Common myeloid progenitor, CD34-positive (primary cell): Measurements from ENCODE around the gene PBLD.
"Not testable (repeated sequence)": the region's sequence is repeated elsewhere in the genome, so short reads cannot be mapped to it uniquely, and the experiment has no call there.

ENCODE experiments used
- CTCF ChIA-PET: fragments of 350-600 bp; sonication (Branson Sonifier 250); formaldehyde crosslinking; loops from one replicate; lab custom pipeline; 2021; ENCODE audit warnings: antibody characterized with exemption; lab: Charles Lee
- POLR2A ChIA-PET: fragments of 350-600 bp; sonication (Branson Sonifier 250); formaldehyde crosslinking; loops from one replicate; lab custom pipeline; 2021; ENCODE audit warnings: antibody characterized with exemption; lab: Charles Lee
- DNase-seq, 3 donors: peaks; one replicate each; pipeline versions ENCODE4 v3.0.0 to v3.0.0-alpha.2; 2013
- H3K27ac ChIP-seq, 2 experiments: 1 replicate in 1 of 2; 2 replicates in 1 of 2; pipeline ENCODE4 v1.7.0; 2013; ENCODE audit warnings: inconsistent platforms in 2 of 2, low read length in 2 of 2, mild to moderate bottlenecking in 2 of 2, low read depth in 1 of 2, moderate library complexity in 1 of 2; ENCODE audit not compliant: severe bottlenecking in 2 of 2, insufficient read depth in 1 of 2, poor library complexity in 1 of 2
- H3K27me3 ChIP-seq, 5 experiments: replicated peaks in 2 of 5; 1 replicate in 3 of 5; 2 replicates in 2 of 5; pipeline versions ENCODE4 v1.6.1 to v1.7.0; 2013; ENCODE audit warnings: low read length in 4 of 5, mild to moderate bottlenecking in 2 of 5, moderate library complexity in 2 of 5, inconsistent platforms in 1 of 5; ENCODE audit not compliant: insufficient read depth in 5 of 5, control insufficient read depth in 4 of 5
- H3K36me3 ChIP-seq, 4 experiments: 1 replicate in 2 of 4; 2 replicates in 2 of 4; pipeline versions ENCODE4 v1.6.1 to v1.7.0; 2013; ENCODE audit warnings: low read length in 3 of 4, control low read depth in 1 of 4, mild to moderate bottlenecking in 1 of 4; ENCODE audit not compliant: control insufficient read depth in 4 of 4, insufficient read depth in 4 of 4
- H3K4me1 ChIP-seq, 4 experiments: 1 replicate in 3 of 4; 2 replicates in 1 of 4; pipeline versions ENCODE4 v1.6.1 to v1.7.1; 2013; ENCODE audit warnings: low read length in 3 of 4, mild to moderate bottlenecking in 3 of 4, control low read depth in 1 of 4, inconsistent platforms in 1 of 4, moderate library complexity in 1 of 4; ENCODE audit not compliant: control insufficient read depth in 4 of 4, insufficient read depth in 4 of 4; ENCODE audit errors: control extremely low read depth in 1 of 4
- H3K4me3 ChIP-seq, 7 experiments: 1 replicate in 4 of 7; 2 replicates in 3 of 7; pipeline versions ENCODE4 v1.5.1 to v1.7.0; 2013; ENCODE audit warnings: mild to moderate bottlenecking in 7 of 7, low read length in 6 of 7, moderate library complexity in 6 of 7, inconsistent platforms in 2 of 7, low read depth in 2 of 7, control low read depth in 1 of 7; ENCODE audit not compliant: insufficient read depth in 4 of 7, control insufficient read depth in 1 of 7; ENCODE audit errors: extremely low read depth in 1 of 7
- H3K9me3 ChIP-seq, 5 experiments: 1 replicate in 4 of 5; 2 replicates in 1 of 5; pipeline versions ENCODE4 v1.6.1 to v1.7.1; 2013; ENCODE audit warnings: low read length in 4 of 5, mild to moderate bottlenecking in 2 of 5, inconsistent platforms in 1 of 5, low read depth in 1 of 5, moderate library complexity in 1 of 5; ENCODE audit not compliant: control insufficient read depth in 4 of 5, insufficient read depth in 2 of 5; ENCODE audit errors: control extremely low read depth in 1 of 5
- WGBS: methylation state at CpG from one replicate; pipeline ENCODE4 v1.1.5; 2013; ENCODE audit not compliant: insufficient coverage; 5-methylcytosine and 5-hydroxymethylcytosine counted together

The PBLD gene

DNA sequence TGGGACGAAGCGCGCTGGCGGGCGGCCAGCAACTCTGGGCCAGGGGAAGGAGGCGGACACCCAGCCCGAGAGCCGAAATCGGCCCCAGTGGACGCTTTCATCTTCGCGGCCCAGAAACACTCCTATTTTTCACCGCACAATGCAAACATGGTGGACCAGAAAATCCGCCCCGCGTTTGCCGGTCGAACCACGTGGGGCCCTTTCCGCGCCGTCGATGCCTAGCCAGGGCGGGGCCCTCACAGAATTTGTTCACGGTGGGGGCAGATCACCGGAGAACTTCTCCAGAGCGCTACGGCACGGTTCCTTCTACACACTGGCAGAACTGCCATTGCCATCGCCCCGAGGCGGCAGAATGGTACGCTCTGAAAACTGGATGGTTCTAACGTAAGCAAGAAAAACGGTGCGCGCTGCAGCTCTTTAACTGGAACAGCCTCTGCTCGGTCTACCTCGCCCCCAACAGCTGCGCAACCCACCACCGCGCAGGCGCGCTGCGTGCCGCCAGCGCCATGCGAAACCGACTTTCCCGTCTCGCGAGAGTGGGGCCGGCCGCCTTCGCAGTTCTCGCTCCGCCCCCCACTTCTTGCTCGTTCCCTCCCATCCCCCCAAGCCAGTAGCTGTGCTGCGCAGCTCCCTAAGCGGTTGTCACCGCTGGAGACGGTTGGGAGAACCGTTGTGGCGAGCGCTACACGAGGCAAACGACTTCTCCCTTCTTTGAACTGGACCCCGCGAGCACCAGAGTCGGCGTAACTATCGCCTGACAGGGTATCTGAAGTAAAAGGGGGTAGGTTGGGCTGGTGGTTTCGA, 1.1 kb downstream of the PBLD start, which contains the start of gene HNRNPH3:
Gene HNRNPH3, plus strand, starts transcription at position 610 of the 804 bp plus-strand sequence. CDS start 5,158 bp downstream, outside the sequence.
- ChIA-PET CTCF (interaction anchor here (3.0 kb wide), 1 partner anchor 120 kb away, joined by 15 read pairs; no protein-coding TSS in a partner anchor), POLR2A (interaction anchor here (1.2 kb wide), 1 partner anchor 27 kb away, joined by 3 read pairs; no protein-coding TSS in a partner anchor)
- peaks cover 33 to 63% (median 52%) of the 10 kb centered on the region in 4 experiments for H3K4me1 ChIP-seq
- DNase-seq: peak; percentile 98 to 99 (median 99)
- peaks cover 0 to 8% (median 2%) of the 10 kb centered on the region in 4 experiments for H3K36me3 ChIP-seq
- WGBS: under 1% methylated on average over 60 of the region's 73 CpGs
- H3K27ac ChIP-seq: peak within 1 kb of the TSS; percentile 96 to 98
- H3K9me3 ChIP-seq: no peaks in the 10 kb centered on the region
- no peaks in the 10 kb centered on the region for H3K27me3 ChIP-seq
- peak within 1 kb of the TSS; percentile 80 to 98 (median 97) for H3K4me3 ChIP-seq

- Histone ChIP-seq H3K4me1 (peaks cover 29 to 56% (median 45%) of the 10 kb centered on the region in 4 experiments), H3K27ac (peak overlapping the region; percentile 96 to 98), H3K27me3 (no peaks in the 10 kb centered on the region), H3K4me3 (peak overlapping the region; percentile 64 to 98 (median 97)), H3K9me3 (no peaks in the 10 kb centered on the region), H3K36me3 (peaks cover 0 to 3% (median 1%) of the 10 kb centered on the region in 4 experiments)
- ChIA-PET POLR2A (interaction anchor here (0.5 to 1.2 kb wide), 2 partner anchors 11 to 26 kb away, joined by 3 to 4 read pairs; no protein-coding TSS in a partner anchor), CTCF (no interaction called here)
- 41% methylated on average over 23 of the region's 29 CpGs for WGBS
- no peak for DNase-seq
These were observed 1.8 kb downstream of the PBLD start for GRCh38 chr10:68330852-68331454.

DNA sequence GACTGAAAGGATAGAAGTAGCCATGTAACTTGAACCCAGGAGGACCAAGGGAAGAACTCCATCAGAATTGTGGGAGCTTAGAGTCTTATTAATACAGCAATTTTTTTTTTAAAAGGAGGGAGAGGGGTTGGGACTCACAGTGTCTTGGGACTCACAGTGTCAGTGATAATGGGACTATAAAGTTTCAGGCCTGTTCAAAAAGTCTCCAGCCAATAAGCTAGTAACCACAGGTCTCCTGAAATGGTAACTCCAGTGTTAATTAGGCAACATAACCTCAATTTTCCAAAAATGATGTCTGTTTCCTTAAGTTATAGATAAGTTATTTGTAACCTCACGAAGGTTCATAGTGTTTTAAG, 3.2 kb downstream of the PBLD start:
- CTCF ChIA-PET: interaction anchor here (2.0 kb wide), 1 partner anchor 116 kb away, joined by 6 read pairs; no protein-coding TSS in a partner anchor
- POLR2A ChIA-PET: no interaction called here
- Histone ChIP-seq H3K4me3 (no peak overlapping the region), H3K9me3 (no peaks in the 10 kb centered on the region), H3K27me3 (no peaks in the 10 kb centered on the region), H3K36me3 (peaks cover 0 to 2% (median 0%) of the 10 kb centered on the region in 4 experiments), H3K4me1 (peaks cover 20 to 41% (median 30%) of the 10 kb centered on the region in 4 experiments), H3K27ac (no peak overlapping the region)
- no CpG with 5 or more reads among the region's 1 CpG for WGBS
- DNase-seq: no peak

DNA sequence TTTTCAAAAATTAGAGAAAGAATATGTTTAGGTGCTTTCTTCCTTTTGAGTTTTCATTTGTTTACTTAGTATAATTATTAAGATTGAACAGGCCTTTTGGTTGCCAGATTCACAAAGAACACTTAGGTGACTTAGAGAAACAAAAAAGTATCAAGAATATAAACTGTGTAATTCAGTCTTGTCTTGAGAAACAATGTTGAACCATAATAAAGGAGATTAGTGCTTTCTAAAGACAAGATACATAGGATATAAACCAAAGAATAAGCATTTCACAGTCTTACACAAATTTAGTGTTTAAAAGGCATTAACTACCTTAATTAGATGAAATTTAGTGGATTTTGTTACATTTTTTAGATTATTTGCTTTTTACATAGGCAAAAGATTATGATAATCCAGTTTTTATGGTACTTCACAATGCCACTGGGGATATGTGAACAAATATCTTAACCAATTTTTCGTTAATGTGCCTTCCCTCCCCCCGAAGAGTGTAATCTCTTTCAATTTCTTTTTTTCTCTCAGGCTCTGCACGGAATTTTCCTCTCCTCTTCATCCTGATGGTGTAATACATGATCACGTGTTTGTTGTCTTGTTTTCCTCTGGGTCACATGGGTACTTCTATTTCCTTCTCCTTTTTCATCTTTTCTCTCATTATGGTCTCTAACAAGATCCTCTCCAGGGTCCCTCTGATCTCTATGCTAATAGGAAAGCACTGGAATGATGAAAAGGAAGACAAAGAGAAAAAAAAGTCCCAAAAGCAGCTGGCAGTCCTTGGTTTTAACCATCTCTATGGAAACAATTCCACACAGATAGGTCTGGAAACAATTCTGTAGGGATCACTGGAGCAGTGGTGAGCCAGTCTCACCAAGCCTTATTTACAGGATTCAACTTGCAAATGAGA, 4.6 kb downstream of the PBLD start:
- no peaks in the 10 kb centered on the region for H3K9me3 ChIP-seq
- CTCF ChIA-PET: interaction anchor here (0.6 to 2.0 kb wide), 2 partner anchors 19 to 115 kb away, joined by 3 to 6 read pairs; no protein-coding TSS in a partner anchor
- H3K36me3 ChIP-seq: no peaks in the 10 kb centered on the region
- peak; percentile 69 to 84 (median 75) for DNase-seq
- H3K4me3 ChIP-seq: peak overlapping the region in 6 of 7 experiments; percentile 7 to 67 (median 40)
- peak overlapping the region; percentile 36 to 63 for H3K27ac ChIP-seq
- H3K4me1 ChIP-seq: peaks cover 9 to 37% (median 25%) of the 10 kb centered on the region in 4 experiments
- no peaks in the 10 kb centered on the region for H3K27me3 ChIP-seq
- 0% methylated on average over 1 of the region's 4 CpGs for WGBS
- POLR2A ChIA-PET: no interaction called here

DNA sequence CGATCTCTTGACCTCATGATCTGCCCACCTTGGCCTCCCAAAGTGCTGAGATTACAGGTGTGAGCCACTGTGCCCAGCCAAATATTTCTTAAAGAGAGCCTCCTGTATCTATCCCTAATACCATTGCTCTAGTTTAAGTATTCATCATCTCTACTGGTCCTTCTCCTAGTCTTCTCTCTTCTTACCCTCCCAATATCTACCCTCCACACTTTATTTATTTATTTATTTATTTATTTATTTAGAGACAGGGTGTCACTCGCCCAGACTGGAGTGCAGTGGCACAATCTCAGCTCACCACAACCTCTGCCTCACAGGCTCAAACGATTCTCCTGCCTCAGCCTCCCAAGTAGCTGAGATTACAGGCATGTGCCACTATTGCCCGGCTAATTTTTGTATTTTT, 8.3 kb downstream of the PBLD start:
- DNase-seq, CTCF ChIA-PET, H3K27ac ChIP-seq, H3K27me3 ChIP-seq, H3K9me3 ChIP-seq, H3K4me3 ChIP-seq, POLR2A ChIA-PET, H3K36me3 ChIP-seq: not testable (repeated sequence)
- 100% methylated on average over 3 of the region's 4 CpGs for WGBS
- peaks cover 7 to 19% (median 13%) of the 10 kb centered on the region in 4 experiments for H3K4me1 ChIP-seq

GRCh38 chr10:68318331-68319059, 14.2 kb downstream of the PBLD start:
- no peak overlapping the region for H3K27ac ChIP-seq
- peaks cover 0 to 19% (median 8%) of the 10 kb centered on the region in 5 experiments for H3K9me3 ChIP-seq
- POLR2A ChIA-PET: no interaction called here
- CTCF ChIA-PET: interaction anchor here (0.9 kb wide), 1 partner anchor 9 kb away, joined by 4 read pairs; no protein-coding TSS in a partner anchor
- peaks cover 0 to 4% (median 0%) of the 10 kb centered on the region in 4 experiments for H3K4me1 ChIP-seq
- no peaks in the 10 kb centered on the region for H3K27me3 ChIP-seq
- no peak overlapping the region for H3K4me3 ChIP-seq
- no peak for DNase-seq
- no peaks in the 10 kb centered on the region for H3K36me3 ChIP-seq
- WGBS: 100% methylated on average over 1 of the region's 1 CpG
